ENCODE measurements around the gene ROM1. TPM values are rescaled to one million over a fixed set of nuclear protein-coding genes. Genes with fewer than 3 reads are reported as not detected.

ROM1 gene
- total RNA-seq, 1 donor from 2014 or later: 2.4 TPM

- Mint-ChIP-seq H3K4me3 (ENCODE audit: unreplicated experiment) (no peak overlapping the region), H3K36me3 (ENCODE audit: low read depth) (peaks cover 10% of the 10 kb centered on the region), H3K27me3 (ENCODE audit: low read depth) (no peaks in the 10 kb centered on the region), H3K27ac (ENCODE audit: unreplicated experiment) (no peak overlapping the region), H3K9me3 (ENCODE audit: low read depth) (no peaks in the 10 kb centered on the region), H3K4me1 (ENCODE audit: low read depth) (peaks cover 27% of the 10 kb centered on the region)
- peak; percentile 55 for DNase-seq (ENCODE audit: low spot score)
- TF ChIP-seq CTCF (IDR thresholded peaks at IDR 0.05): peak; percentile 67
These were observed 24.0 kb upstream of the ROM1 start for GRCh38 chr11:62588966-62589637.

- Mint-ChIP-seq H3K9me3 (ENCODE audit: low read depth) (no peaks in the 10 kb centered on the region), H3K36me3 (ENCODE audit: low read depth) (peaks cover 25% of the 10 kb centered on the region), H3K27me3 (ENCODE audit: low read depth) (no peaks in the 10 kb centered on the region), H3K4me1 (ENCODE audit: low read depth) (peaks cover 27% of the 10 kb centered on the region), H3K4me3 (ENCODE audit: unreplicated experiment) (peak within 1 kb of the TSS; percentile 86), H3K27ac (ENCODE audit: unreplicated experiment) (peak within 1 kb of the TSS; percentile 96)
- DNase-seq (ENCODE audit: low spot score): peak; percentile 96
- peak; percentile 42 for TF ChIP-seq CTCF (IDR thresholded peaks at IDR 0.05)
These were observed 21.5 kb upstream of the ROM1 start, which contains the start of gene TUT1 for GRCh38 chr11:62591448-62592145. Gene TUT1, minus strand, starts transcription at chr11:62591523. Its CDS starts 38 bp downstream, at chr11:62591485.

GRCh38 chr11:62592146-62592815, 20.8 kb upstream of the ROM1 start:
- no peak for DNase-seq (ENCODE audit: low spot score)
- Mint-ChIP-seq H3K9me3 (ENCODE audit: low read depth) (no peaks in the 10 kb centered on the region), H3K27me3 (ENCODE audit: low read depth) (no peaks in the 10 kb centered on the region), H3K27ac (ENCODE audit: unreplicated experiment) (peak overlapping the region; percentile 96), H3K4me1 (ENCODE audit: low read depth) (peaks cover 27% of the 10 kb centered on the region), H3K4me3 (ENCODE audit: unreplicated experiment) (peak overlapping the region; percentile 86), H3K36me3 (ENCODE audit: low read depth) (peaks cover 29% of the 10 kb centered on the region)
- peak; percentile 3 for TF ChIP-seq CTCF (IDR thresholded peaks at IDR 0.05)

DNA sequence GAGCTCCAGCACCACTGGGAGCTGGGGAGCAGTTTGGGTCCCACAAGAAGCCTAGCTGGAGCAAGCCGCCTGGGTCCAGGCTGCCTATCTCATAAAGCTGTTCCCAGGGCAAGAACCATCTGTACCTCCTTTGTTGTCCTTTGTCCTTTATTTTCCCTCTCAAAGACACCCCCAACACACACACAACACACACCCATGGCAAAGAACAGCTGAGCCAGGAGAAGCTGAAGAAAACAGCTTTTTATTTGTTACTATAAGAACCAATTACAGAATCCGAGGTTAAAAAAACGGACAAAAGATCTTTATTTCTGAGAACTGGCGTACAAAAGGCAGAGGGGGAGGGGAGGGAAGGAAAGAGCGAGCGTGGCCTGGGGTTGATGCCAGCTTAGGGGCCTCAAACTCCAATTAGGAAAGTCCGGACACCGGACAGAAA, 20.1 kb upstream of the ROM1 start:
- no peaks in the 10 kb centered on the region for H3K27me3 Mint-ChIP-seq (ENCODE audit: low read depth)
- DNase-seq (ENCODE audit: low spot score): no peak
- H3K27ac Mint-ChIP-seq (ENCODE audit: unreplicated experiment): peak overlapping the region; percentile 69
- H3K4me3 Mint-ChIP-seq (ENCODE audit: unreplicated experiment): no peak overlapping the region
- H3K9me3 Mint-ChIP-seq (ENCODE audit: low read depth): no peaks in the 10 kb centered on the region
- H3K4me1 Mint-ChIP-seq (ENCODE audit: low read depth): peaks cover 27% of the 10 kb centered on the region
- H3K36me3 Mint-ChIP-seq (ENCODE audit: low read depth): peaks cover 33% of the 10 kb centered on the region
- no peak for TF ChIP-seq CTCF (IDR thresholded peaks at IDR 0.05)

GRCh38 chr11:62593434-62594044, 19.5 kb upstream of the ROM1 start:
- peak overlapping the region; percentile 16 for H3K4me3 Mint-ChIP-seq (ENCODE audit: unreplicated experiment)
- DNase-seq (ENCODE audit: low spot score): no peak
- peak; percentile 76 for TF ChIP-seq CTCF (IDR thresholded peaks at IDR 0.05)
- H3K27ac Mint-ChIP-seq (ENCODE audit: unreplicated experiment): peak overlapping the region; percentile 92
- no peaks in the 10 kb centered on the region for H3K27me3 Mint-ChIP-seq (ENCODE audit: low read depth)
- H3K9me3 Mint-ChIP-seq (ENCODE audit: low read depth): no peaks in the 10 kb centered on the region
- H3K4me1 Mint-ChIP-seq (ENCODE audit: low read depth): peaks cover 27% of the 10 kb centered on the region
- H3K36me3 Mint-ChIP-seq (ENCODE audit: low read depth): peaks cover 37% of the 10 kb centered on the region
